ENCODE measurements around the gene SPATA46. TPM values are rescaled to one million over a fixed set of nuclear protein-coding genes. Genes with fewer than 3 reads are reported as not detected.

Gene SPATA46
- total RNA-seq, 1 donor from 2014 or later: not detected

DNA sequence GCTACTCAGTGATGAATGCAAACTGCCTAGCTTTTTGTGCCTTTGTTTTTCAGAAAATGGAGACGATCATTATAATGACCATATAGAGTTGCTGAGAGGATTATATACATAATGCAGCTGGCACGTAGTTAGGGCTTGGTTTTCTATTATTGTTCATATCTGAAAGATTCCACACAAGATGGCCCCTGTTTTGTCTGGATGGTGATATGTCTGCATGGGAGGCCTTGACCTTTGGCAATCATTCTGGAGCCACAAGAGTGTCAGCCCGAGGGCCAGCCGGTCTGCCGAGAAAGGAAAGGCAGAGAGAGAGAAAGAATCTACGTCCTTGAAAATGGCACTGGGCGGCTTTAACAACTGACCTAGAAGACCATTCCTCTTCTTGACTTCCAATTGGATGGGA lies 41.0 kb upstream of the SPATA46 start:
- FAIRE-seq: no peak
- no peaks in the 10 kb centered on the region for H3K27me3 ChIP-seq (ENCODE audit: insufficient read depth, low read length)
- H3K27me3 Mint-ChIP-seq (ENCODE audit: low read depth, unreplicated experiment): peaks cover 3% of the 10 kb centered on the region
- H4K20me1 ChIP-seq (ENCODE audit: insufficient read depth, low read length): no peaks in the 10 kb centered on the region
- no peak overlapping the region for H3K4me3 Mint-ChIP-seq (ENCODE audit: unreplicated experiment)
- H2AFZ ChIP-seq (ENCODE audit: low read depth, low read length): no peak overlapping the region
- H3K79me2 ChIP-seq (ENCODE audit: insufficient read depth, low read length): no peaks in the 10 kb centered on the region
- H3K4me1 Mint-ChIP-seq (ENCODE audit: low read depth, unreplicated experiment): no peaks in the 10 kb centered on the region
- no peak overlapping the region for H3K4me2 ChIP-seq (ENCODE audit: low read length)
- H3K4me3 ChIP-seq (ENCODE audit: insufficient read depth, low read depth, low read length): no peak overlapping the region
- no peak for TF ChIP-seq EZH2 (IDR thresholded peaks at IDR 0.05; ENCODE audit: insufficient read depth, low read length)
- TF ChIP-seq, protein P1, sequence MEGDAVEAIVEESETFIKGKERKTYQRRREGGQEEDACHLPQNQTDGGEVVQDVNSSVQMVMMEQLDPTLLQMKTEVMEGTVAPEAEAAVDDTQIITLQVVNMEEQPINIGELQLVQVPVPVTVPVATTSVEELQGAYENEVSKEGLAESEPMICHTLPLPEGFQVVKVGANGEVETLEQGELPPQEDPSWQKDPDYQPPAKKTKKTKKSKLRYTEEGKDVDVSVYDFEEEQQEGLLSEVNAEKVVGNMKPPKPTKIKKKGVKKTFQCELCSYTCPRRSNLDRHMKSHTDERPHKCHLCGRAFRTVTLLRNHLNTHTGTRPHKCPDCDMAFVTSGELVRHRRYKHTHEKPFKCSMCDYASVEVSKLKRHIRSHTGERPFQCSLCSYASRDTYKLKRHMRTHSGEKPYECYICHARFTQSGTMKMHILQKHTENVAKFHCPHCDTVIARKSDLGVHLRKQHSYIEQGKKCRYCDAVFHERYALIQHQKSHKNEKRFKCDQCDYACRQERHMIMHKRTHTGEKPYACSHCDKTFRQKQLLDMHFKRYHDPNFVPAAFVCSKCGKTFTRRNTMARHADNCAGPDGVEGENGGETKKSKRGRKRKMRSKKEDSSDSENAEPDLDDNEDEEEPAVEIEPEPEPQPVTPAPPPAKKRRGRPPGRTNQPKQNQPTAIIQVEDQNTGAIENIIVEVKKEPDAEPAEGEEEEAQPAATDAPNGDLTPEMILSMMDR (IDR thresholded peaks at IDR 0.05; ENCODE audit: insufficient read depth, low read depth, low read length): no peak
- H3K9me3 ChIP-seq (ENCODE audit: insufficient read depth, low read depth, low read length): no peaks in the 10 kb centered on the region
- no peaks in the 10 kb centered on the region for H3K36me3 ChIP-seq (ENCODE audit: insufficient read depth, low read length)
- H3K27ac ChIP-seq (ENCODE audit: low read depth, low read length): no peak overlapping the region
- no peaks in the 10 kb centered on the region for H3K4me1 ChIP-seq (ENCODE audit: insufficient read depth, low read length)
- no peak overlapping the region for H3K27ac Mint-ChIP-seq (ENCODE audit: unreplicated experiment)
- DNase-seq (ENCODE audit: low read depth): no peak
- H3K9ac ChIP-seq (ENCODE audit: low read length): no peak overlapping the region
- no peaks in the 10 kb centered on the region for H3K9me3 Mint-ChIP-seq (ENCODE audit: unreplicated experiment)
- no peaks in the 10 kb centered on the region for H3K36me3 Mint-ChIP-seq (ENCODE audit: low read depth, unreplicated experiment)

DNA sequence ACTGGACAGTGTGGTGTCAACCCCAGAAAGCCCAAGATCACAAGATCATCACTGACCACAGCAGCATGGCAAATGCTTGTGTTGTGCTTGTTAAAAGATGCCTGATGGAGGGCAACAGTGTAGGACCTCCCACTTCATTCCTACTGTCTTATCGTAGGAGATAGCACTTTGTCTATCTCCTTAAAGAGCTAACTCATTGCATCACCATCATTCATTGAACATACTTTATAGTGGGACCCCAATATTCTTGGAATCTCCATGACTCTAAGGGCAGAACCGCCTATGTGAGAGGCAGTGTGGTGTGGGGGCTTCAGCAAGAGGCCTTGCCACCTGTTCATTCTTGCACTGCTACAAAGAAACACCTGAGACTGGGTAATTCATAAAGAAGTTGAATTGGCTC lies 40.3 kb upstream of the SPATA46 start:
- no peak for TF ChIP-seq EZH2 (IDR thresholded peaks at IDR 0.05; ENCODE audit: insufficient read depth, low read length)
- TF ChIP-seq, protein P1 (IDR thresholded peaks at IDR 0.05; ENCODE audit: insufficient read depth, low read depth, low read length): no peak
- no peak overlapping the region for H2AFZ ChIP-seq (ENCODE audit: low read depth, low read length)
- no peak overlapping the region for H3K4me3 ChIP-seq (ENCODE audit: insufficient read depth, low read depth, low read length)
- H4K20me1 ChIP-seq (ENCODE audit: insufficient read depth, low read length): no peaks in the 10 kb centered on the region
- no peaks in the 10 kb centered on the region for H3K36me3 ChIP-seq (ENCODE audit: insufficient read depth, low read length)
- H3K27ac ChIP-seq (ENCODE audit: low read depth, low read length): no peak overlapping the region
- H3K4me1 ChIP-seq (ENCODE audit: insufficient read depth, low read length): peaks cover under 1% of the 10 kb centered on the region
- no peaks in the 10 kb centered on the region for H3K79me2 ChIP-seq (ENCODE audit: insufficient read depth, low read length)
- Mint-ChIP-seq H3K27me3 (ENCODE audit: low read depth, unreplicated experiment) (peaks cover 3% of the 10 kb centered on the region), H3K9me3 (ENCODE audit: unreplicated experiment) (no peaks in the 10 kb centered on the region), H3K4me1 (ENCODE audit: low read depth, unreplicated experiment) (no peaks in the 10 kb centered on the region), H3K36me3 (ENCODE audit: low read depth, unreplicated experiment) (no peaks in the 10 kb centered on the region), H3K4me3 (ENCODE audit: unreplicated experiment) (no peak overlapping the region), H3K27ac (ENCODE audit: unreplicated experiment) (no peak overlapping the region)
- no peaks in the 10 kb centered on the region for H3K27me3 ChIP-seq (ENCODE audit: insufficient read depth, low read length)
- H3K9me3 ChIP-seq (ENCODE audit: insufficient read depth, low read depth, low read length): no peaks in the 10 kb centered on the region
- FAIRE-seq: no peak
- H3K4me2 ChIP-seq (ENCODE audit: low read length): no peak overlapping the region
- DNase-seq (ENCODE audit: low read depth): no peak
- no peak overlapping the region for H3K9ac ChIP-seq (ENCODE audit: low read length)

DNA sequence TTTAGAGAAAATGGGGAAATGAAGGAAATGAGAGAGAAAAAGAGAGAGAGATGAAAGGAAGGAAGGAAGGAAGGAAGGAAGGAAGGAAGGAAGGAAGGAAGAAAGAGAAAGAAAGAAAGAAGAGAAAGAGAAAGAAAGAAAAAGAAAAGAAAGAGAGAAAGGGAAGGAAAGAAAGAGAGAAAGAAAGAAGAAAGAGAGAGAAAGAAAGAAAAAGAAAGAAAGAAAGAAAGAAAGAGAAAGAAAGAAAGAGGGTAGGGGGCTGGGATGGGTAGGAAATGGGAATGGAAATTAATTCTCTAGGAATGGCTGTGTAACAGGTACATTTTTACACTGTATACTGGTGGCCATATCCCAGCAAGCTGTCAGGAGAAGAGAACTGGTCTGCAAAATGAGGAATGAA lies 39.6 kb upstream of the SPATA46 start:
- Mint-ChIP-seq H3K27ac (ENCODE audit: unreplicated experiment) (no peak overlapping the region), H3K36me3 (ENCODE audit: low read depth, unreplicated experiment) (no peaks in the 10 kb centered on the region), H3K9me3 (ENCODE audit: unreplicated experiment) (no peaks in the 10 kb centered on the region), H3K27me3 (ENCODE audit: low read depth, unreplicated experiment) (peaks cover 3% of the 10 kb centered on the region), H3K4me3 (ENCODE audit: unreplicated experiment) (no peak overlapping the region), H3K4me1 (ENCODE audit: low read depth, unreplicated experiment) (no peaks in the 10 kb centered on the region)
- FAIRE-seq (no peak), DNase-seq (ENCODE audit: low read depth) (no peak)
- Histone ChIP-seq H3K9me3 (ENCODE audit: insufficient read depth, low read depth, low read length) (no peaks in the 10 kb centered on the region), H3K4me2 (ENCODE audit: low read length) (no peak overlapping the region), H3K27ac (ENCODE audit: low read depth, low read length) (no peak overlapping the region), H3K27me3 (ENCODE audit: insufficient read depth, low read length) (no peaks in the 10 kb centered on the region), H3K79me2 (ENCODE audit: insufficient read depth, low read length) (no peaks in the 10 kb centered on the region), H3K36me3 (ENCODE audit: insufficient read depth, low read length) (no peaks in the 10 kb centered on the region), H4K20me1 (ENCODE audit: insufficient read depth, low read length) (no peaks in the 10 kb centered on the region), H3K4me3 (ENCODE audit: insufficient read depth, low read depth, low read length) (no peak overlapping the region), H3K4me1 (ENCODE audit: insufficient read depth, low read length) (peaks cover 7% of the 10 kb centered on the region), H2AFZ (ENCODE audit: low read depth, low read length) (no peak overlapping the region), H3K9ac (ENCODE audit: low read length) (no peak overlapping the region)
- TF ChIP-seq, protein P1 (IDR thresholded peaks at IDR 0.05; ENCODE audit: insufficient read depth, low read depth, low read length): no peak
- no peak for TF ChIP-seq EZH2 (IDR thresholded peaks at IDR 0.05; ENCODE audit: insufficient read depth, low read length)
